HG02970 (cell line): Measurements from ENCODE around the gene HNF1A.
A peak's percentile ranks its signal among the peaks of the same experiment; 100 is the strongest.

ENCODE experiments used
- ATAC-seq: cut with Tn5 transposase; IDR thresholded peaks from one replicate; pipeline ENCODE4 v1.9.1; 2021; ENCODE audit warnings: mild to moderate bottlenecking, moderate library complexity, moderate number of reproducible peaks; ENCODE audit not compliant: unreplicated experiment, low FRiP score

Gene HNF1A

DNA sequence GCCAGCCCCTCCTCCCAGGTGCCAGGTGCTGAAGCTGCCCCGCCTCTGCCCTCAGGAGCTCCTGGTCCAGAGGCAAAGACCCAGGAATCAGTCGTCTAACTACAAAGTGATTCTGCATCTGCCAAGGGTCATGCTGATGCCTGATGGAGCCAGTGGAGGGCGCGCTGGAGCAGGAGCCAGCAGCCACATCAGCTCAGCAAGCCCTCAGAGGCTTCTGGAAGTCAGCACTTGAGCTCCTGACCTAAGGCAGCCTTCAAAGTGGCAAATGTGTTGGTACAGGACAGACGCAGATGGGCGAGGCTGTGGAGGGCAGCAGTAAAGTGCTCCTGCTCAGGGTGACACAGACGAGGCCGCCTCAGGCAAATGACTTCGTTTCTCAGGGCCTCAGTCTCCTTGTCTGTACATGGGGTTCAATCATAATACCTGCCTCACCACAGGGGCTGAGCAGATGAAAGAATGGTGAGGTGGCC is 27.0 kb downstream of the HNF1A start:
- no peak for ATAC-seq

DNA sequence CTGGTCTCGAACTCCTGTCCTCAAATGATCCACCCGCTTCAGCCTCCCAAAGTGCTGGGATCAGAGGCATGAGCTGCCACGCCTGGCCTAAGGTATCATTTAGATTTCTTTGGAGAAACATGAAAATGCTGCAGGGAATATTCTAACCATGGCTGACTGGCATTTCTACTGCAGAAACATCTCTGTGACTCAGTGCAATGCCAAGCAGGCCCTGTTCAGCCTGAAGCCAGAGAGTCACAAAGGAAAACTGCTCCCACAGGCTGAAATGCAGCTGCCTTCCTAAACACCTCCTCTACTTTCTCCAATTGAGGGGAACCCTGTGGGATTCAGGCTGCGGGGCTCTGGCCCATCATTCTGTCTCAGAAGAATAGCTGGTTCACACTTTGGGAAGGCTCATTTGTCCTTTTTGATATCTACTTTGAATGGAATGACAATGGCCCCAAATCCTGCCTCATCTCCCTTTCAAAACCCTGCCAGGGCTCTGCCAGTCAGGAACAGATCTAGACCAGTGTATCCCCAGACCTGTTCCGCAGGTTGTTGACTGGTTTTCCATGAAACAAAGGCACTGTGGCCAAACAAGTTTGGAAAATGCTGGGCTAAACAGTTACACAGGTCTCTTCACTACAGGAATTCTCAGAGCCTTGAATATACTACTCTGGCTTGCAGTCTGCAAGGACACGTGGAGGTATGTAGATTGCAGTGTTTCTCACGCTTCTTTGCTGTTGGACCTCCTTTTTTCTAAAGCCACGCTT is 30.2 kb downstream of the HNF1A start:
- no peak for ATAC-seq

DNA sequence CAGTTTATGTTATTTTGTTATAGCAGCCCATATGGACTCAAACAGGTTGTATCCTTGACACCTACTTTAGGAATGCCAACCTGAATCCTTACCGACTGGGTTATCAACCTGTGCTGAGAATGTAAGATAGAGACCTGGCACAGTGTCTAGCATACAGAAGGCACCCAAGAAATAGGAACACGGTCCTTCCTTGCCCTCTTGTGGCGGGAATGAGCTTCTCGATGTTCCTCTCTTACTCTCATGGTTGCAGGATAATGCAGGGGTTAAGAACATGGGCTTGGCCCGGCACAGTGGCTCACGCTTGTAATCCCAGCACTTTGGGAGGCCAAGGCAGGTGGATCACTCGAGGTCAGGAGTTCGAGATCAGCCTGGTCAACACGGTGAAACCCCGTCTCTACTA is 31.4 kb downstream of the HNF1A start:
- no peak for ATAC-seq

DNA sequence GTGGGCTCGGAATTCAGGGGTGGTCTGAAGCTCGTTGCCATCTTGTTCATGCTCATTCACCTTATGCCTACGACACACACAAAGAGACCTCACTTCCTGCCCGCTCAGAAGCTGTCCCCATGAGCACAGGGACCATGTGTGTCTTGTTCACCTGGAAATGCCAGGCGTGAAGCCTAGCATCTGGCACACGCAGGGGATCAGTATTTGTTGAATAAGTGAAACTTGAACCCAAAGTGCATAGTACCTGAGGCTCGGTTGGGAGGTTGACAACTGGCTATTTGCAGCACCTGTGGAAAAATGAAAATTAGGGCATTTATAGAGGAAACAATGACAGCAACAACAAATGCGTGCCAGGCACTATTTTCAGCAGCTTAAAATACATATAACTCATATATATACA is 32.5 kb downstream of the HNF1A start:
- ATAC-seq: no peak

GRCh38 chr12:121011820-121012219 is 33.5 kb downstream of the HNF1A start:
- no peak for ATAC-seq

GRCh38 chr12:121013715-121014114 is 35.4 kb downstream of the HNF1A start:
- no peak for ATAC-seq

GRCh38 chr12:121015825-121016766 is 37.8 kb downstream of the HNF1A start, which contains the start of gene C12orf43:
TSS of gene C12orf43 (minus strand) at chr12:121016487. CDS start at chr12:121016474, 13 bp downstream.
- ATAC-seq: peak; percentile 88

- no peak for ATAC-seq
These were observed 39.7 kb downstream of the HNF1A start for GRCh38 chr12:121017966-121018491.

DNA sequence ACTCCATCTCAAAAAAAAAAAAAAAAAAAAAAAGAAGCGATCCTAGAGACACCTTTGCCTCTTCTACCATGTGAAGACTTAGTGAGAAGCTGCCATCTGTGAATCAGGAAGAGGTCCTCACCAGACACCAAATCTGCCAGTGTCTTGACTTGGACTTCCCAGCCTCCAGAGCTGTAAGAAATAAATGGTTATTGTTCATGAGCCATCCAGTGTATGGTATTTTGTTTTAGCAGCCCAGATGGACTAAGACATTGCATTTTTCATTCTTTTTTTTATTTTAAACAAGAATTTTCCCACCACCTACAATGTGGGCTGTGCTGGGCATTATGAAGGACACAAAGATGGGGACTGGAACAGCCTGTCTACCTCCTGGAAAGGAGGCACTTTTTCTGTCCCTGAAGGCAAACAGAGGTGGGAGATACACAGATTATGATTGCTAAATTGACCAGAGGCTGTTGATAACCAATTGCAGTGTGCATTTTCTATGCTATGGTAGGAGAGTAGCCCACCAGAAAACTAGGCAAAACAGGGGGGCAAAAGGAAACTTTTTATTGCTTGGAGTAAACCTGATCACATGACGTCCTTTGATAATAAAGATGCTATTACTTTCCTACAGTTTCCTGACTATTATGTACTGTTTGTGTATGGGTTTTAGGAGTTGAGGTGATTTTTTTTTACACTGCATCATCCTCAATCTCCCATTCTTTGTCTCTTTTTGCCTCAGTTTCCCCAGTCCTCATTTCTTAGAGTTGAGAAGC is 40.7 kb downstream of the HNF1A start:
- no peak for ATAC-seq

DNA sequence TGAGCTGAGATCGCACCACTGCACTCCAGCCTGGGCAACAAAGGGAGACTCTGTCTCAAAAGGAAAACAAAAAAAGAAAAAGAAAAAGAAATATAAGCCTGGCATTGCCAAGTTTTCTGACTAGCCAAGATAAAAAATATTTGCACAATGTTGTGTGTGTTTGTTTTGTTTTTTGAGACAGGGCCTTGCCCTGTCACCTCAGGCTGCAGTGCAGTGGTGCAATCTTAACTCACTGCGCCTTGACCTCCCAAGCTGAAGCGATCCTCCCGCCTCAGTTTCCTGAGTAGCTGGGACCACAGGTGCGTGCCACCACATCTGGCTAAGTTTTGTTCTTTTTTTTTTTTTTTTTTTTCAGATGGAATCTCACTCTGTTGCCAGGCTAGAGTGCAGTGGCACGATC is 43.4 kb downstream of the HNF1A start:
- ATAC-seq: no peak

- no peak for ATAC-seq
These were observed 44.4 kb downstream of the HNF1A start for GRCh38 chr12:121022713-121023112.

DNA sequence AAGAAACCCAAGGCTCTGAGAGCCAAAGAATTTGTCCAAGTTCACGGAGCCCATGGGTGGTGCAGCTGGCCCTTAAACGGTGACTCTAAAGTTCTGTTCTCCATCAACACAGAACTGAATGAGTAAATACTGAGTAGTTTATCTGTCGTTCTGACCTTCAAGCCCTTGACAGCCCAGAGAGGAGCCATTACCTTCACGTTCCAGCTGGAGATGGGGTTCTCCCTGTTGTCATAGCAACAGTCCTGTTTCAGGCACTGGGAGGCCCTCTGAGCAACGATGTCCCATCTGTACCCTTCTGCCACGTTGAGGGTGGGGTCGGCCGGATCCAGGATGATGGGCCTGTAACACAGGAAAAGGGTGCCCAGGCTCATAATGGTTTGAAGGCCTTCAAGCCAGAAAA is 45.5 kb downstream of the HNF1A start:
- ATAC-seq: no peak

DNA sequence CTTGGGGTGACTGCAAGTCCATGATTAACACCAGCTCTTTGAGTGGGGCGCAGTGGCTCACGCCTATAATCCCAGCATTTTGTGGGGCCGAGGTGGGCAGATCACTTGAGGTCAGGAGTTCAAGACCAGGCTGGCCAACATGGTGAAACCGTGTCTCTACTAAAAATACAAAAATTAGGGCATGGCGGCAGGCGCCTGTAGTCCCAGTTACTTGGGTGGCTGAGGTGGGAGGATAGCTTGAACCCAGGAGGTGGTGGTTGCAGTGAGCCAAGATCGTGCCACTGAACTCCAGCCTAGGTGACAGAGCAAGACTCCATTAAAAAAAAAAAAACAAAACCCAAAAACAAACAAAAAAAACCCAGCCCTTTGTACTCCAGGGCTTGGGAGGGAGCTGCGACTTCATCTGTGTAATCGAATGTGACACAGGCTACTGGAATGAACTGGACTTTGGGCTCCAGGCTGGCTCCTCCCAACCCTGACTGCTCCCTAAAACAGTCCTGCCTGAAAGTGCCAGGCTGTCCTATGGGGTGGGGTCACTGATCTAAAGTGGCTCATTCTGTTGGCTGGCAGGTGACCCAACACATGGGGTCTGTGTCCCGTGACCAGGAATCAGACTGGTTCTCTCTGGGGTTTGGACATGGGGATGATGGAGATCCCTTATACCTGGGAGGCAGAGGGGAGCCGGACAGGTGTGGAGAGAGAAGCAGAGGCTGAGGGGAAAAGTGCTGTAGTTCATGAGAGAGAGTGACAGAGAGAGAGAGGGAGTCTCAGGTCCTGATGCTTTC is 47.3 kb downstream of the HNF1A start:
- no peak for ATAC-seq

DNA sequence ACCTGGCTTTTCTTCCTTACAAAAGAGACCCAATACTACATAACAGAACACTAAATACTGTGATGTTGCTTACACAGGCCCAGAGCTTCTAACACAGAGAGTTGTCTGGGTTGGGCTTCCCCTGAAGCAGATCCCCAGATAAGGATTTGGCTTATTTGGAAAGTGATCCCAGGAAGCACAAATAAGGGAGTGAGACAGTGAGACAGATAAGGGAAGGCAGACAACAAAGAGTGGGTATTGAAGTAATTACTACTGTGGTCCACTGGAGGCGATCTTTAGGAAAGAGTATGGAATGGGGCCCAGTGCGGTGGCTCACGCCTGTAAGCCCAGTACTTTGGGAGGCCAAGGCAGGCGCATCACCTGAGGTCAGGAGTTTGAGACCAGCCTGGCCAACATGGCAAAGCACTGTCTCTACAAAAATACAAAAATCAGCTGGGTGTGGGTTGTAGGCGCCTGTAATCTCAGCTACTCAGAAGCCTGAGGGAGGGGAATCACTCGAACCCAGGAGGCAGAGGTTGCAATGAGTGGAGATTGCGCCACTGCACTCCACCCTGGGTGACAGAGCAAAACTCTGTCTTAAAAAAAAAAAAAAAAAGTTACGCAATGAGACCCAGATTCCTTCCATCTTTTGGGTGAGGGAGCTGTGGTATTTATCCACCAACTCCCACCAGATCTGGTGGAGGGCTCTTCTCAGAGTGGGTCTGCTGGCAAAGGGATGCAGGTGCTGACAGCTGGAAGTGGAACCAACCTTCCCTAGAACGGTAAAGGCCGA is 48.1 kb downstream of the HNF1A start:
- no peak for ATAC-seq

- no peak for ATAC-seq
These were observed 52.4 kb downstream of the HNF1A start for GRCh38 chr12:121030576-121031212.

GRCh38 chr12:121033625-121034349 is 55.4 kb downstream of the HNF1A start:
- no peak for ATAC-seq

DNA sequence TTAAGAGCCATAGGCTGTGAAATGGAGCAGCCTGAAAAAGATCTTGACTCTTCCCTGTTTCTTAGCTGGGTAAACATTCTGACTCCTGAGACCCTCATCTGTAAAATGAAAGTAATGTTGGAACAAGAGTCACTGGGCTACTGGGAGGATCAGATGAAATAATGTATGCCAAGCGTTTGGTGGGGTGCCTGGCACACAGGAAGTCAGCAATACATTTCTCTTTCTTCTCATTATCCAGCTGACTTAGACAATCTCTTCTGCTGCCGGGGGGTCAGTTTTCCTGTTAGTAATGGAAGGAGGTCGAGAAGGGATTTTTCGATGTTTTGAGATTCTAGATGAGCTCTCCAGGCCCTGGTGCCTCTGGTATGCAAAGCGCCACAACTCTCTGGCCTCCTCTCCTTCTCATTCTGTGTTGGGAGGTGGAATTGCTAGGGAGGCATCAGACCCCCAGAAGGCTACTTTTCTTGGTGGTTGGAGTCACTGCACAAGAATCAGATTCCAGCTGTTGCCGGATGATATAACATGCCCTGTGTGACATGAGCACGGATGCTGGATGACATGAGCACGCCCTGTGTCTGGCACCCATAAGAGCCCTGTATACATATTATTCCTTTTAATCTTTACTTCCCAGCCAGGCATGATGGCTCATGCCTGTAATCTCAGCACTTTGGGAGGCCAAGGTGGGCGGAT is 56.4 kb downstream of the HNF1A start:
- ATAC-seq: no peak
